Mononuclear cell (primary cell): ENCODE measurements around the gene PLEKHB2. TPM values are rescaled to one million over a fixed set of nuclear protein-coding genes. Genes with fewer than 3 reads are reported as not detected.
"Not testable (repeated sequence)": the region's sequence is repeated elsewhere in the genome, so short reads cannot be mapped to it uniquely, and the experiment has no call there.

Experiments
- H3K27me3 ChIP-seq: 2 replicates; pipeline ENCODE4 v1.6.0; 2011; ENCODE audit warnings: low read length, control low read depth; ENCODE audit not compliant: insufficient read depth
- H3K4me1 ChIP-seq: 2 replicates; pipeline ENCODE4 v1.5.1; 2011; ENCODE audit warnings: mild to moderate bottlenecking, low read length, control low read depth; ENCODE audit not compliant: insufficient read depth
- H3K4me3 ChIP-seq: 2 replicates; pipeline ENCODE4 v1.5.1; 2011; ENCODE audit warnings: mild to moderate bottlenecking, low read length, moderate library complexity
- H3K9me3 ChIP-seq: 2 replicates; pipeline ENCODE4 v1.5.1; 2011; ENCODE audit warnings: low read depth, mild to moderate bottlenecking, control low read depth, low read length
- total RNA-seq: library from RNA; depleted of rRNA; stranded (reverse); fragments of >200 nt; gene quantifications from one replicate; pipeline ENCODE4 v1.2.3, GENCODE V29; 2012

PLEKHB2 gene, protein sequence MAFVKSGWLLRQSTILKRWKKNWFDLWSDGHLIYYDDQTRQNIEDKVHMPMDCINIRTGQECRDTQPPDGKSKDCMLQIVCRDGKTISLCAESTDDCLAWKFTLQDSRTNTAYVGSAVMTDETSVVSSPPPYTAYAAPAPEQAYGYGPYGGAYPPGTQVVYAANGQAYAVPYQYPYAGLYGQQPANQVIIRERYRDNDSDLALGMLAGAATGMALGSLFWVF
- total RNA-seq = 105 TPM

- peaks cover 30% of the 10 kb centered on the region for H3K4me1 ChIP-seq
- peak within 1 kb of the TSS; percentile 92 for H3K4me3 ChIP-seq
- no peaks in the 10 kb centered on the region for H3K9me3 ChIP-seq
- H3K27me3 ChIP-seq = no peaks in the 10 kb centered on the region
These were observed at the start of gene PLEKHB2 for GRCh38 chr2:131105156-131105949. Gene PLEKHB2 (plus strand): TSS chr2:131105336. CDS start chr2:131120942, 15,606 bp downstream.

- Histone ChIP-seq H3K9me3 (no peaks in the 10 kb centered on the region), H3K4me3 (no peak overlapping the region), H3K27me3 (no peaks in the 10 kb centered on the region), H3K4me1 (no peaks in the 10 kb centered on the region)
These were observed 48.8 kb upstream of the PLEKHB2 start for GRCh38 chr2:131056204-131056931.

DNA sequence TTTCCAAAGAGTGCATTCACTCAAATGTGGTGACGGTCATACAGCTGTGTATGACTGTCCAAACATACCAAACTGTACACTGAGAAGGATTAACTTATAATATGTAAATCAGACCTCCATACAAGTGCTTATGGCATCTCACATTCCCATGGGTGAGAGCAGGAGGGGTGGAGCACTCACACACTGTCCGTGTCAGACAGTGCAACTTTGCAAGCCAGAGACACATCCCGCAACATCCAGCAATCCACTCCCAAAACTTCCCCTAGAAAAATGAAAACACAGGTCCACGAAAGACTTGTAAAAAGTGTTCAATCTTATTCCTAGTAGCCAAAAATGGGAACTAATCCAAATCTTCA is 48.2 kb upstream of the PLEKHB2 start:
- H3K9me3 ChIP-seq = no peaks in the 10 kb centered on the region
- no peaks in the 10 kb centered on the region for H3K4me1 ChIP-seq
- H3K27me3 ChIP-seq = no peaks in the 10 kb centered on the region
- H3K4me3 ChIP-seq = no peak overlapping the region

GRCh38 chr2:131058214-131058843 is 46.8 kb upstream of the PLEKHB2 start:
- no peaks in the 10 kb centered on the region for H3K4me1 ChIP-seq
- H3K4me3 ChIP-seq = no peak overlapping the region
- H3K27me3 ChIP-seq = no peaks in the 10 kb centered on the region
- H3K9me3 ChIP-seq = no peaks in the 10 kb centered on the region

DNA sequence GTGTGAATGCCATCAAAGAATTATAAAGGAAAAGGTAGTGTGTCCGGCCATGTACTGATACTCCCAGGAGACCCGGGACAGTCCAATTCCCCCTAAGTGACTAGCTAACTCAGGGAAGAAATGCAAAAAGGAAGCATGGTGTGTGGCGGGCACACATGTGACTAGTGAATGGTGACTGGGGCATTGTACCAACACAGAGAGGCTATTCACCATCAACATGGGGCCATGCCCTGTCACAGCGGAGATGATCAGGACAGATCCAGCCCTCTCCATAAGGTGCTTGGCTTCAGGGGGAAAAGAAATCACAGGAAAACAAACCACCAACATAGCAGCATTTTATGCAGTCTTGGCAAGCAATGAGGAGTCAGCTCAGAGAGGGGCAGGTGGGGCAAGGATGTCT is 46.2 kb upstream of the PLEKHB2 start:
- Histone ChIP-seq H3K27me3 (no peaks in the 10 kb centered on the region), H3K4me3 (no peak overlapping the region), H3K4me1 (no peaks in the 10 kb centered on the region), H3K9me3 (no peaks in the 10 kb centered on the region)

- Histone ChIP-seq H3K27me3 (no peaks in the 10 kb centered on the region), H3K9me3 (no peaks in the 10 kb centered on the region), H3K4me1 (no peaks in the 10 kb centered on the region)
These were observed 41.4 kb upstream of the PLEKHB2 start for GRCh38 chr2:131063501-131064283.

GRCh38 chr2:131064589-131065512 is 40.3 kb upstream of the PLEKHB2 start:
- H3K27me3 ChIP-seq = no peaks in the 10 kb centered on the region
- no peak overlapping the region for H3K4me3 ChIP-seq
- H3K4me1 ChIP-seq = no peaks in the 10 kb centered on the region
- no peaks in the 10 kb centered on the region for H3K9me3 ChIP-seq

More at GRCh38 chr2:131063501-131064283, 41.4 kb upstream of the PLEKHB2 start:
- H3K4me3 ChIP-seq = no peak overlapping the region

- H3K4me3 ChIP-seq = no peak overlapping the region
- H3K9me3 ChIP-seq = no peaks in the 10 kb centered on the region
- H3K27me3 ChIP-seq = no peaks in the 10 kb centered on the region
- H3K4me1 ChIP-seq = no peaks in the 10 kb centered on the region
These were observed 37.5 kb upstream of the PLEKHB2 start for GRCh38 chr2:131067465-131068125.

- H3K9me3 ChIP-seq, H3K4me1 ChIP-seq, H3K4me3 ChIP-seq, H3K27me3 ChIP-seq: not testable (repeated sequence)
These were observed 37.0 kb upstream of the PLEKHB2 start for GRCh38 chr2:131068172-131068571.

DNA sequence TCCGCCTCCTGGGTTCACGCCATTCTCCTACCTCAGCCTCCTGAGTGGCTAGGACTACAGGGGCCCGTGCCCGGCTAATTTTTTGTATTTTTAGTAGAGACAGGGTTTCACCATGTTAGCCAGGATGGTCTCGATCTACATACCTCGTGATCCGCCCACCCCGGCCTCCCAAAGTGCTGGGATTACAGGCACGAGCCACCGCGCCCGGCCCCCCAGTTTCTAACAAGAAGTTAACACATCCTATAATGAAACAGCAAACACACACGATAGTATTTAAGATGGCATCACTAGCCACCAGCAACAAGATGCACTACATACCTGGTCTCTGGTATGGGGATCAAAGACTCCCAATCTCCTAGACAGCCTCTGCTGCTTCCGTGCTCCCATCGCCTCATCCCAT is 29.6 kb upstream of the PLEKHB2 start:
- H3K9me3 ChIP-seq, H3K4me1 ChIP-seq, H3K4me3 ChIP-seq, H3K27me3 ChIP-seq: not testable (repeated sequence)

GRCh38 chr2:131076707-131077106 is 28.4 kb upstream of the PLEKHB2 start:
- Histone ChIP-seq H3K4me3 (no peak overlapping the region), H3K27me3 (no peaks in the 10 kb centered on the region), H3K9me3 (no peaks in the 10 kb centered on the region), H3K4me1 (no peaks in the 10 kb centered on the region)

- no peak overlapping the region for H3K4me3 ChIP-seq
- no peaks in the 10 kb centered on the region for H3K4me1 ChIP-seq
- no peaks in the 10 kb centered on the region for H3K9me3 ChIP-seq
These were observed 27.8 kb upstream of the PLEKHB2 start for GRCh38 chr2:131077182-131077846.

GRCh38 chr2:131077966-131078365 is 27.2 kb upstream of the PLEKHB2 start:
- Histone ChIP-seq H3K27me3 (no peaks in the 10 kb centered on the region), H3K4me1 (no peaks in the 10 kb centered on the region), H3K9me3 (no peaks in the 10 kb centered on the region), H3K4me3 (no peak overlapping the region)

More at GRCh38 chr2:131077182-131077846, 27.8 kb upstream of the PLEKHB2 start:
- H3K27me3 ChIP-seq = no peaks in the 10 kb centered on the region
